Nephron progenitor cell (in vitro differentiated cells): Measurements from ENCODE around the gene APIP.

Experiments
- DNase-seq: peaks from one replicate; pipeline ENCODE4 v3.0.0; 2021
- H3K27ac Mint-ChIP-seq: 2 replicates; pipeline ENCODE4 v1.8.0; 2021; ENCODE audit warnings: mild to moderate bottlenecking, moderate library complexity, mixed read lengths
- H3K27me3 Mint-ChIP-seq: 2 replicates; pipeline ENCODE4 v1.8.0; 2021; ENCODE audit warnings: mild to moderate bottlenecking, low read depth, mixed read lengths; ENCODE audit not compliant: poor library complexity
- H3K36me3 Mint-ChIP-seq: 2 replicates; pipeline ENCODE4 v1.8.0; 2021; ENCODE audit warnings: low read depth, mixed read lengths
- H3K4me1 Mint-ChIP-seq: 2 replicates; pipeline ENCODE4 v1.8.0; 2021; ENCODE audit warnings: mixed read lengths
- H3K4me3 Mint-ChIP-seq: 2 replicates; pipeline ENCODE4 v1.8.0; 2021; ENCODE audit warnings: mild to moderate bottlenecking, moderate library complexity, mixed read lengths
- H3K9me3 Mint-ChIP-seq: 2 replicates; pipeline ENCODE4 v1.8.0; 2021; ENCODE audit warnings: mild to moderate bottlenecking, moderate library complexity, mixed read lengths
- TF ChIP-seq, protein P1 (sequence below): fragments of 200-600 bp; sonication (generic); IDR thresholded peaks from 2 replicates; pipeline ENCODE4 v1.5.0; 2021; ENCODE audit warnings: antibody characterized with exemption

APIP gene

DNA sequence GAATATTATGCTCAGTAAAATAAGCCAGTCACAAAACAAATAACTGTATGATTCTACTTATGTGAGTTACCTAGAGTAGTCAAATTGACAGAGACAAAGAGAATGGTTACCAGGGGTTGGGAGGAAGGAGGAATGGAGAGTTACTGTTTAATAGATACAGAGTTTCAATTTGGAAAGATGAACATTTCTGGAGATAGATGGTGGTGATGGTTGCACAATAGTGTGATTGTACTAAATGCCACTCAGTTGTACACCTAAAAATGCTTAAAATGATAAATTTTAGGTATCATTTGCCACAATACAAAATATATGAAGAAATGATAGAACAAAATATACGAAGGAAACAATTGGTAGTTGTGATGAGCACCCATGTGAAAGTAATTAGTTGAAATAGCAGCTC, 43.6 kb upstream of the APIP start:
- TF ChIP-seq, protein P1, sequence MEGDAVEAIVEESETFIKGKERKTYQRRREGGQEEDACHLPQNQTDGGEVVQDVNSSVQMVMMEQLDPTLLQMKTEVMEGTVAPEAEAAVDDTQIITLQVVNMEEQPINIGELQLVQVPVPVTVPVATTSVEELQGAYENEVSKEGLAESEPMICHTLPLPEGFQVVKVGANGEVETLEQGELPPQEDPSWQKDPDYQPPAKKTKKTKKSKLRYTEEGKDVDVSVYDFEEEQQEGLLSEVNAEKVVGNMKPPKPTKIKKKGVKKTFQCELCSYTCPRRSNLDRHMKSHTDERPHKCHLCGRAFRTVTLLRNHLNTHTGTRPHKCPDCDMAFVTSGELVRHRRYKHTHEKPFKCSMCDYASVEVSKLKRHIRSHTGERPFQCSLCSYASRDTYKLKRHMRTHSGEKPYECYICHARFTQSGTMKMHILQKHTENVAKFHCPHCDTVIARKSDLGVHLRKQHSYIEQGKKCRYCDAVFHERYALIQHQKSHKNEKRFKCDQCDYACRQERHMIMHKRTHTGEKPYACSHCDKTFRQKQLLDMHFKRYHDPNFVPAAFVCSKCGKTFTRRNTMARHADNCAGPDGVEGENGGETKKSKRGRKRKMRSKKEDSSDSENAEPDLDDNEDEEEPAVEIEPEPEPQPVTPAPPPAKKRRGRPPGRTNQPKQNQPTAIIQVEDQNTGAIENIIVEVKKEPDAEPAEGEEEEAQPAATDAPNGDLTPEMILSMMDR, result no peak
- H3K27ac Mint-ChIP-seq, result peak overlapping the region; percentile 21
- DNase-seq, result no peak
- H3K27me3 Mint-ChIP-seq, result no peaks in the 10 kb centered on the region
- H3K4me3 Mint-ChIP-seq, result no peak overlapping the region
- no peaks in the 10 kb centered on the region for H3K4me1 Mint-ChIP-seq
- H3K36me3 Mint-ChIP-seq, result peaks cover 32% of the 10 kb centered on the region
- no peaks in the 10 kb centered on the region for H3K9me3 Mint-ChIP-seq

DNA sequence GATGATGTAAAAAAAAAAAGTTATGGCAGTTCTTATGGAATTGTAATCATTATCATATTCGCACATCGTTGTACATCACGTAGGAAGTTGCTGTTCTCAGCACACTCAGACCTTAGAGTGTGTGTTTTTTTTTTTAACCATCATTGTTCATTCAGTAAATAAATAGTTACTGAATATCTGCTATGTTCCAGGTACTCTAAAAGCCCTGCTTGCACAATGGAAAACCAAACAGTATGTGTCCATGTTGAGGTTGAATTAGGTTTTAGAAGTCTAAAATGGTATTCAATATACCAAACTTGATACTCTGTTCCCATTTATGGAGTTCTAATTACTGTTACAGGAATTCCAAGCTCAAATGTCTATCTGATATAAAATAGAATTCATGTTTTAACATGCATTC, 41.4 kb upstream of the APIP start:
- Mint-ChIP-seq H3K27ac (no peak overlapping the region), H3K4me1 (no peaks in the 10 kb centered on the region), H3K36me3 (peaks cover 44% of the 10 kb centered on the region), H3K9me3 (no peaks in the 10 kb centered on the region), H3K27me3 (no peaks in the 10 kb centered on the region), H3K4me3 (no peak overlapping the region)
- DNase-seq, result no peak
- TF ChIP-seq, protein P1, result no peak

DNA sequence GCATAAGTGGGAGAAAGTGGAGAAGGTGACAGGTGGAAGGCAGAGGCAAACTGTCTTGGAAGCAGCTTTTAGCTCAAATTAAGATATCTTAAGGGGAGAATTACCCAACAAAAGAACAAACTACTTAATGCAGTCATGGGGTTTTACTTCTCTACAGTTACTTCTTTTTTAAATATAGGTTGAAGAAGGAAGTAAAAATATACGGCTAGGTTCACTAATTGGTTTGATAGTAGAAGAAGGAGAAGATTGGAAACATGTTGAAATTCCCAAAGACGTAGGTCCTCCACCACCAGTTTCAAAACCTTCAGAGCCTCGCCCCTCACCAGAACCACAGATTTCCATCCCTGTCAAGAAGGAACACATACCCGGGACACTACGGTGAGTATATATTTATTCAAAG, 41.0 kb upstream of the APIP start:
- TF ChIP-seq, protein P1, result no peak
- H3K4me3 Mint-ChIP-seq, result no peak overlapping the region
- H3K27me3 Mint-ChIP-seq, result no peaks in the 10 kb centered on the region
- no peaks in the 10 kb centered on the region for H3K9me3 Mint-ChIP-seq
- no peaks in the 10 kb centered on the region for H3K4me1 Mint-ChIP-seq
- peaks cover 45% of the 10 kb centered on the region for H3K36me3 Mint-ChIP-seq
- H3K27ac Mint-ChIP-seq, result peak overlapping the region; percentile 22
- no peak for DNase-seq

DNA sequence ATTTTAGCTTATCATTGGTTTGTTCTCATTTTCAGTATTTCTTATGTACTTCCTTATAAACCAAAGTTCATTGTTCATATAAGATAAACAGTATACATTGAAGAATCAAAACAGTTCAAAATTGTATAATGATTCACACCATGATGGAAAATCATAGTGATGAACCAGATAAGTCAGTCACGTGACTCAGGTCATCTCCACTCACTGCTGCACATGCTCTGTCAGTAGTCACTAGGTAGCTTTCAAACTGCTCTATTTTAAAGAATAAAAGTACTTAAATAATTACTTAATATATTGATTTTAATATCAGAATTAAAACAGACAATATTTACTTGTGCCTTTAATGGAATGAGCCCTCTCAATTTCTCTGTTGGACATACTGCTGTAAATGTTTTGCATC, 37.8 kb upstream of the APIP start:
- Mint-ChIP-seq H3K4me3 (no peak overlapping the region), H3K4me1 (no peaks in the 10 kb centered on the region), H3K9me3 (peaks cover 10% of the 10 kb centered on the region), H3K27me3 (no peaks in the 10 kb centered on the region), H3K27ac (no peak overlapping the region), H3K36me3 (peaks cover 60% of the 10 kb centered on the region)
- TF ChIP-seq, protein P1, result no peak
- no peak for DNase-seq

DNA sequence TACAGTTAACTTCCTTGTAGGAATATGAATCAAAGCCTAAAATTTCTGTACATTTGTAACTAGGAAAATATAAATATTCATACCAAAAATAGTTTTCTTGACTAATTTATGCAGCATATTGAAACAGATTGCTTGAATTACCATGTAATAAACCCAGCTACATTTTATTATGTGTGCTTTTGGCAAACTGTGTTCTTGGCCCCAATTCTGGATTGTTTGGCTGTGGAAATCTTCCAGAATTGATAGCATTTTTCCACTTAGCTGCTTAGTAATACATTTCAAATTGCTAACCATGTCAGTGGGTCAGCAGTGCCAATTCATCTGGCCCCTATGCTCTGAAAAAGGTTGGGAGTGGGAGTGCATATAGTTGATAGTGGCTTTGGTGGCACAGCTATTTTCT, 32.5 kb upstream of the APIP start:
- TF ChIP-seq, protein P1, result no peak
- peaks cover 15% of the 10 kb centered on the region for H3K9me3 Mint-ChIP-seq
- no peak for DNase-seq
- no peak overlapping the region for H3K4me3 Mint-ChIP-seq
- H3K4me1 Mint-ChIP-seq, result no peaks in the 10 kb centered on the region
- H3K27ac Mint-ChIP-seq, result no peak overlapping the region
- no peaks in the 10 kb centered on the region for H3K27me3 Mint-ChIP-seq
- peaks cover 70% of the 10 kb centered on the region for H3K36me3 Mint-ChIP-seq

DNA sequence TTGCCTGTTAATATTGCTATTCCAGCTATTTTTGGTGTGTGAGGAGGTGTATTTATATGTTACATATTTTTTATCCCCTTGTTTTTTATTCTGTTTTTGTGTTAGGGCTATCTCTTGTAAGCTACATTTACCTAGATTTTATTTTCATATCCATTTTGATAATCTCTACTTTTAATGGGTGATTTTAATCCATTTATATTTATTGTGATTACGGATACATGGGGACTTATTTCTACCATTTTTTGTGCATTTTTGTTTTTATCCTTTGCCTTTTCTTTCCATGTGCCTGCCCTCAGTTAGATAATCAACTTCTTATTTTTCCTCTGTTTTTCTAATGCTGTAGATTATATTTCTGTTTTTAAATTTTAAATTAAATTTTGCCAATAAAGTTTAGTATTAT, 28.5 kb upstream of the APIP start:
- no peak overlapping the region for H3K4me3 Mint-ChIP-seq
- no peaks in the 10 kb centered on the region for H3K4me1 Mint-ChIP-seq
- DNase-seq, result no peak
- peaks cover 64% of the 10 kb centered on the region for H3K36me3 Mint-ChIP-seq
- peaks cover 5% of the 10 kb centered on the region for H3K9me3 Mint-ChIP-seq
- H3K27ac Mint-ChIP-seq, result no peak overlapping the region
- TF ChIP-seq, protein P1, result no peak
- H3K27me3 Mint-ChIP-seq, result no peaks in the 10 kb centered on the region
